Breast epithelium (tissue), 3 donors: ENCODE data around the gene SDC4.

Experiments
- POLR2A ChIP-seq: fragments of 450-650 bp; IDR thresholded peaks from one replicate; pipeline ENCODE4 v1.6.1; 2016; ENCODE audit warnings: antibody characterized with exemption, mild to moderate bottlenecking, moderate library complexity
- POLR2AphosphoS5 ChIP-seq, 3 donors: sonication (generic); formaldehyde crosslinking; IDR thresholded peaks; one replicate each; pipeline ENCODE4 v1.6.1; 2017; ENCODE audit warnings: antibody characterized with exemption in 3 of 3
- TF ChIP-seq, protein P1 (sequence below), 3 donors: fragments of 450-650 bp; IDR thresholded peaks; one replicate each; pipeline ENCODE4 v1.5.1; 2016 to 2017; ENCODE audit warnings: antibody characterized with exemption in 3 of 3, mild to moderate bottlenecking in 3 of 3, moderate library complexity in 3 of 3

DNA sequence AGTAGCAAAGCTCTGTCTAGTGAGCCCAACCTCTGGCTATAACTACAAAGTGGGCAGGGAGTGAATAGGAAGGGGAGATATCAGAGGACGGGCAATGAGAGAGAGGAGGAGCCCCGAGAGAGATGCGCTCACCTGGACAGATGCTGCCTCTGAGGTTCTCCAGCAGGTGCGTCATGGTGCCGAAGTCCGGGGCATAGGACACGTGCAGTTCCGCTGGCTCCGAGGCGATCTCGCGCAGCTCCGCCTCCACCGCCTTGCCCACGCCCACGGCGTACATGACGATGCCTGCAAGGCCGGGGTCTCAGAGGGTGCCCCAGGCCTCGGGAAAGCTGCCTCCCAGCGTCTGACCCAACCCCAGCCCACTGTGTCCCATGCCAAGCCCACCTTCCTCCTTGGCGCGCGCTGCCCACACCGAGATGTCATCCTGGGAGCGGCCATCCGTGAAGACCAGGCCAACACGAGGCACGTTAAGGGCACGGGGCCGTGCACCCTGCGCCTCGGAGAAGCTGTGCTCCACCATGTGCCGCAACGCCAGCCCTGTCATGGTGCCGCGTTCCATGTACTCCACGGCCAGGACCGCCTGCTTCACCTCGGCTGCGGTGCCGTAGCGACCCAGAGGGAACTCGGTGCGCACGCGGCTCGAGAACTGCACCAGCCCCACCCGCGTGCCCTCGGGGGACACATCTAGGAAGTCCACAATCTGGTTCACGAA lies 50.3 kb downstream of the SDC4 start:
- TF ChIP-seq, protein P1, sequence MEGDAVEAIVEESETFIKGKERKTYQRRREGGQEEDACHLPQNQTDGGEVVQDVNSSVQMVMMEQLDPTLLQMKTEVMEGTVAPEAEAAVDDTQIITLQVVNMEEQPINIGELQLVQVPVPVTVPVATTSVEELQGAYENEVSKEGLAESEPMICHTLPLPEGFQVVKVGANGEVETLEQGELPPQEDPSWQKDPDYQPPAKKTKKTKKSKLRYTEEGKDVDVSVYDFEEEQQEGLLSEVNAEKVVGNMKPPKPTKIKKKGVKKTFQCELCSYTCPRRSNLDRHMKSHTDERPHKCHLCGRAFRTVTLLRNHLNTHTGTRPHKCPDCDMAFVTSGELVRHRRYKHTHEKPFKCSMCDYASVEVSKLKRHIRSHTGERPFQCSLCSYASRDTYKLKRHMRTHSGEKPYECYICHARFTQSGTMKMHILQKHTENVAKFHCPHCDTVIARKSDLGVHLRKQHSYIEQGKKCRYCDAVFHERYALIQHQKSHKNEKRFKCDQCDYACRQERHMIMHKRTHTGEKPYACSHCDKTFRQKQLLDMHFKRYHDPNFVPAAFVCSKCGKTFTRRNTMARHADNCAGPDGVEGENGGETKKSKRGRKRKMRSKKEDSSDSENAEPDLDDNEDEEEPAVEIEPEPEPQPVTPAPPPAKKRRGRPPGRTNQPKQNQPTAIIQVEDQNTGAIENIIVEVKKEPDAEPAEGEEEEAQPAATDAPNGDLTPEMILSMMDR (IDR thresholded peaks at IDR 0.05): no peak
- TF ChIP-seq POLR2A (no peak), POLR2AphosphoS5 (IDR thresholded peaks at IDR 0.05) (no peak)
